Right renal cortex interstitium (tissue), 3 donors: ENCODE data around the gene LILRB2. TPM values are rescaled to one million over a fixed set of nuclear protein-coding genes. Genes with fewer than 3 reads are reported as not detected.
"Not testable (repeated sequence)": the region's sequence is repeated elsewhere in the genome, so short reads cannot be mapped to it uniquely, and the experiment has no call there.

Experiments used
- DNase-seq, 3 donors: peaks; one replicate each; pipeline ENCODE4 v3.0.0-alpha.2; 2013; ENCODE audit warnings: low read depth in 3 of 3, low spot score in 2 of 3
- polyA plus RNA-seq, 3 donors: library from polyadenylated mRNA; unstranded; fragments of 120-200 nt; gene quantifications; one replicate each; pipeline ENCODE4 v1.2.1, GENCODE V29; 2013; ENCODE audit not compliant: insufficient read length in 3 of 3

LILRB2 gene
- polyA plus RNA-seq = 1 to 10 TPM in 2 of 3 donors, under 1 TPM in 1; 0.85 to 1.2 (median 1.1) TPM

GRCh38 chr19:54281007-54281728 is at the start of gene LILRB2:
Gene LILRB2, minus strand, starts transcription at chr19:54281110. Its CDS starts 614 bp downstream, at chr19:54280496.
- no peak for DNase-seq

GRCh38 chr19:54329476-54330165 is 48.7 kb upstream of the LILRB2 start:
- no peak for DNase-seq

- DNase-seq = not testable (repeated sequence)
Observed at GRCh38 chr19:54328781-54329180, 47.9 kb upstream of the LILRB2 start.

- DNase-seq = no peak
Observed at GRCh38 chr19:54325631-54326030, 44.7 kb upstream of the LILRB2 start.

- DNase-seq = peak in 2 of 3 donors; percentile 13 to 29
Observed at GRCh38 chr19:54325194-54325621, 44.3 kb upstream of the LILRB2 start.

GRCh38 chr19:54324071-54324470 is 43.2 kb upstream of the LILRB2 start:
- DNase-seq = no peak

- not testable (repeated sequence) for DNase-seq
Observed at GRCh38 chr19:54322934-54323333, 42.0 kb upstream of the LILRB2 start.

- not testable (repeated sequence) for DNase-seq
Observed at GRCh38 chr19:54322295-54322694, 41.4 kb upstream of the LILRB2 start.

- DNase-seq = no peak
Observed at GRCh38 chr19:54319892-54320670, 39.2 kb upstream of the LILRB2 start.

GRCh38 chr19:54319049-54319448 is 38.1 kb upstream of the LILRB2 start:
- DNase-seq = no peak

- no peak for DNase-seq
Observed at GRCh38 chr19:54317965-54318240, 37.0 kb upstream of the LILRB2 start.

GRCh38 chr19:54317108-54317964 is 36.4 kb upstream of the LILRB2 start:
- DNase-seq = no peak

- DNase-seq = no peak
Observed at GRCh38 chr19:54316746-54317107, 35.8 kb upstream of the LILRB2 start.

GRCh38 chr19:54315956-54316355 is 35.0 kb upstream of the LILRB2 start:
- no peak for DNase-seq

GRCh38 chr19:54312436-54313377 is 31.8 kb upstream of the LILRB2 start, which contains the start of gene LILRA5:
Gene LILRA5, minus strand, starts transcription at chr19:54313166. Its CDS starts 147 bp downstream, at chr19:54313019.
- DNase-seq = no peak

GRCh38 chr19:54312011-54312410 is 31.1 kb upstream of the LILRB2 start:
- DNase-seq = no peak

- DNase-seq = no peak
Observed at GRCh38 chr19:54311486-54311885, 30.6 kb upstream of the LILRB2 start.

- DNase-seq = no peak
Observed at GRCh38 chr19:54310543-54310942, 29.6 kb upstream of the LILRB2 start.

- DNase-seq = no peak
Observed at GRCh38 chr19:54309811-54310210, 28.9 kb upstream of the LILRB2 start.
